Measurements from ENCODE around the gene KRTAP9-4.

- TF ChIP-seq CTCF (IDR thresholded peaks at IDR 0.05; ENCODE audit: poor library complexity) (no peak), EZH2 (IDR thresholded peaks at IDR 0.05; ENCODE audit: borderline replicate concordance) (no peak), EZH2phosphoT487 (IDR thresholded peaks at IDR 0.05; ENCODE audit: low read depth, severe bottlenecking, unreplicated experiment) (no peak)
Measured at GRCh38 chr17:41230094-41230493, 19.4 kb upstream of the KRTAP9-4 start.
